Measurements from ENCODE around the gene SH3GL1. TPM values are rescaled to one million over a fixed set of nuclear protein-coding genes. Genes with fewer than 3 reads are reported as not detected.

Gene SH3GL1
- total RNA-seq, 2 experiments from 2014 or later: 39.3 to 40.9 TPM

GRCh38 chr19:4345342-4346019 is 54.9 kb downstream of the SH3GL1 start:
- H3K27ac ChIP-seq (ENCODE audit: low read depth in 1 of 2, low read length in 2 of 2): no peak overlapping the region
- CTCF ChIA-PET: no interaction called here
- Mint-ChIP-seq H3K36me3 (ENCODE audit: low read depth) (peaks cover 18% of the 10 kb centered on the region), H3K27ac (no peak overlapping the region), H3K4me3 (peak overlapping the region; percentile 71), H3K4me1 (ENCODE audit: low read depth) (peaks cover 20% of the 10 kb centered on the region), H3K9me3 (no peaks in the 10 kb centered on the region), H3K27me3 (no peaks in the 10 kb centered on the region)
- peaks cover 23% of the 10 kb centered on the region for H3K4me1 ChIP-seq (ENCODE audit: insufficient read depth, low read length)
- H3K4me3 ChIP-seq (ENCODE audit: low read length): no peak overlapping the region
- no peak for ATAC-seq (ENCODE audit: poor library complexity)
- no peak for TF ChIP-seq CTCF (IDR thresholded peaks at IDR 0.05)
- no peaks in the 10 kb centered on the region for H3K9me3 ChIP-seq (ENCODE audit: control insufficient read depth in 1 of 2, insufficient read depth in 1 of 2, low read length in 2 of 2)
- DNase-seq: no peak
- POLR2A ChIA-PET: interaction anchor here (1.0 kb wide), 1 partner anchor 98 kb away, joined by 3 read pairs; the partner anchor contains the start of gene YJU2
- intact Hi-C loops (cut with DNase I, micrococcal nuclease): no loop called here
- peaks cover 10% of the 10 kb centered on the region for H3K36me3 ChIP-seq (ENCODE audit: insufficient read depth, low read length)
- H3K27me3 ChIP-seq (ENCODE audit: control insufficient read depth in 1 of 2, insufficient read depth in 2 of 2, low read length in 2 of 2): no peaks in the 10 kb centered on the region

DNA sequence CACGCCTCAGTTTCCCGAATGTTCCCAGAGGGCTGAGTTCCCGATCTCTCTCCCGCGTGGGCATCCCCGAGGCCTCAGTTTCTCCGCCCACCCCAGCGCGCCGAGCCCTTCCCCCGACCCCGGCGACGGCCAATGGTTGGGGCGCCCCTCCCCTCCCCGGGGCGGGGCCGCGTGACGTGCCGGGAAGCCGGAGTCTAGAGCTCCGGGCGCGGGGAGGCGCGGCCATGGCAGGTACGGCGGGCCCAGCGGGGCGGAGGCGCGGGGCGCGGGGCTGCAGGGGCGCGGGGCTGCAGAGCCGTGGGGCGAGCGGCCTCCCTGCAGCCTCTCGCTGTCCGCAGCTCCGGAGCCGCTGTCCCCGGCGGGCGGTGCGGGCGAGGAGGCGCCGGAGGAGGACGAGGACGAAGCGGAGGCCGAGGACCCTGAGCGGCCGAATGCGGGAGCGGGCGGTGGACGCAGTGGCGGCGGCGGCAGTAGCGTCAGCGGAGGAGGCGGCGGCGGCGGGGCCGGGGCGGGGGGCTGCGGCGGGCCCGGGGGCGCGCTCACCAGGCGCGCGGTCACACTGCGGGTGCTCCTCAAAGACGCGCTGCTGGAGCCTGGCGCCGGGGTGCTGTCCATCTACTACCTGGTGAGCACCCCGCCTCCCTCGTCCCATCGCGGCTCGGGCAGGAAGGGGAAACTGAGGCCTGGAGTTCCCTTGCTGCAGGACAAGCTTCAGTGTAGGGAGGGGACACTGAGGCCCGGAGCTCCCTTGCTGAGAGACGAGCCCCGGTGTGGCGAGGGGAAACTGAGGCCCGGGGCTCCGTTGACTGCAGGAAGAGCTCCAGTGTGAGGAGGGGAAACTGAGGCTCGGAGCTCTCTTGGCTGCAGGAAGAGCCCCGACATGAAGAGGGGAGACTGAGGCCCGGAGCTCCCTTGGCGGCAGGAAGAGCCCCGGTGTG is 56.7 kb downstream of the SH3GL1 start, which contains the start of gene MPND:
TSS of gene MPND (plus strand) at position 193 of the 938 bp plus-strand sequence. CDS start at position 225, 32 bp downstream.
- Histone ChIP-seq H3K9me3 (ENCODE audit: control insufficient read depth in 1 of 2, insufficient read depth in 1 of 2, low read length in 2 of 2) (no peaks in the 10 kb centered on the region), H3K4me1 (ENCODE audit: insufficient read depth, low read length) (peaks cover 32% of the 10 kb centered on the region), H3K36me3 (ENCODE audit: insufficient read depth, low read length) (peaks cover 5% of the 10 kb centered on the region), H3K4me3 (ENCODE audit: low read length) (peak within 1 kb of the TSS; percentile 93), H3K27me3 (ENCODE audit: control insufficient read depth in 1 of 2, insufficient read depth in 2 of 2, low read length in 2 of 2) (no peaks in the 10 kb centered on the region), H3K27ac (ENCODE audit: low read depth in 1 of 2, low read length in 2 of 2) (peak within 1 kb of the TSS; percentile 70 to 92)
- TF ChIP-seq CTCF (IDR thresholded peaks at IDR 0.05): no peak
- CTCF ChIA-PET: interaction anchor here (0.5 to 3.6 kb wide), 9 partner anchors 9 to 101 kb away, joined by 3 to 27 read pairs (median 5); partner anchors contain the start of genes SH3GL1 and YJU2
- POLR2A ChIA-PET: interaction anchor here (0.9 to 2.9 kb wide), 27 partner anchors 9 to 581 kb away, joined by 3 to 43 read pairs (median 7); partner anchors contain the start of genes CHAF1A, DPP9, EEF2 and FSD1
- intact Hi-C loops (cut with DNase I, micrococcal nuclease): loop anchor here (1.0 to 5.0 kb wide), 7 partner anchors 41 to 294 kb away; partner anchors contain the start of genes TMIGD2 (in 2 of the 2), YJU2 (in 2 of the 2), ANKRD24 (in 1 of the 2) and CHAF1A (in 1 of the 2)
- H3K4me1 Mint-ChIP-seq (ENCODE audit: low read depth): peaks cover 29% of the 10 kb centered on the region
- peak within 1 kb of the TSS; percentile 83 for H3K27ac Mint-ChIP-seq
- no peaks in the 10 kb centered on the region for H3K9me3 Mint-ChIP-seq
- peak; percentile 65 for ATAC-seq (ENCODE audit: poor library complexity)
- H3K27me3 Mint-ChIP-seq: no peaks in the 10 kb centered on the region
- peaks cover 18% of the 10 kb centered on the region for H3K36me3 Mint-ChIP-seq (ENCODE audit: low read depth)
- peak within 1 kb of the TSS; percentile 91 for H3K4me3 Mint-ChIP-seq
- DNase-seq: peak; percentile 81 to 95 (median 93)

Measured in CD4-positive, alpha-beta T cell (primary cell).